ENCODE data around the gene GALNT2. TPM values are rescaled to one million over a fixed set of nuclear protein-coding genes. Genes with fewer than 3 reads are reported as not detected.

The GALNT2 gene
- total and polyA plus RNA-seq, 2 of the 4 experiments (the other 2 are of a cell fraction) = 50.4 to 189 TPM

GRCh38 chr1:230175163-230175747, 108.2 kb downstream of the GALNT2 start:
- Histone ChIP-seq H2AK5ac (ENCODE audit: low read depth, low read length) (no peak overlapping the region), H2AFZ (replicated peaks; ENCODE audit: low read length, poor library complexity) (no peak overlapping the region), H3K27ac (ENCODE audit: insufficient read depth, low read length) (no peak overlapping the region), H3K79me1 (ENCODE audit: low read depth in 1 of 2, low read length in 2 of 2) (peaks cover 48 to 74% of the 10 kb centered on the region in 2 experiments), H3K9me3 (ENCODE audit: control insufficient read depth, insufficient read depth, low read length) (no peaks in the 10 kb centered on the region), H3K56ac (ENCODE audit: extremely low read depth, insufficient read depth, low read length) (no peak overlapping the region), H3K9me1 (ENCODE audit: insufficient read depth, low read length) (peaks cover 22% of the 10 kb centered on the region), H3K4me1 (ENCODE audit: control insufficient read depth, insufficient read depth, low read length) (peaks cover 21% of the 10 kb centered on the region), H3K9ac (ENCODE audit: low read depth, low read length) (no peak overlapping the region), H3K36me3 (ENCODE audit: control insufficient read depth, insufficient read depth, low read length) (peaks cover 7% of the 10 kb centered on the region), H2BK5ac (ENCODE audit: low read depth, low read length, poor library complexity, severe bottlenecking) (no peak overlapping the region), H4K5ac (ENCODE audit: low read depth, low read length) (no peak overlapping the region), H2AK9ac (replicated peaks; ENCODE audit: low read depth, low read length, poor library complexity) (no peak overlapping the region), H3K4me3 (ENCODE audit: insufficient read depth, low read depth, low read length) (no peak overlapping the region), H3K23ac (ENCODE audit: low read depth, low read length) (no peak overlapping the region), H3K4me2 (ENCODE audit: low read depth, low read length) (no peak overlapping the region), H2BK20ac (ENCODE audit: low read depth, low read length) (no peak overlapping the region), H3K4ac (ENCODE audit: low read depth, low read length) (no peak overlapping the region), H4K8ac (ENCODE audit: low read depth in 2 of 2, low read length in 2 of 2) (no peak overlapping the region), H2BK15ac (ENCODE audit: low read depth, low read length) (no peak overlapping the region), H3K14ac (replicated peaks; ENCODE audit: low read depth, low read length) (no peak overlapping the region), H2BK120ac (ENCODE audit: low read depth, low read length) (no peak overlapping the region), H3K18ac (ENCODE audit: low read depth, low read length) (no peak overlapping the region), H4K91ac (ENCODE audit: insufficient read depth, low read depth, low read length) (no peak overlapping the region), H3K27me3 (ENCODE audit: control insufficient read depth, insufficient read depth, low read length) (no peaks in the 10 kb centered on the region), H4K20me1 (ENCODE audit: insufficient read depth, low read length) (peaks cover 56% of the 10 kb centered on the region)
- ChIA-PET POLR2A (ENCODE audit: unreplicated experiment) (no interaction called here), CTCF (no interaction called here)
- in situ Hi-C loops (cut with MboI; ENCODE audit: low sequenced_read_pairs) (no loop called here), intact Hi-C loops (cut with micrococcal nuclease) (no loop called here), dilution Hi-C loops (cut with HindIII; ENCODE audit: low sequenced_read_pairs, unreplicated experiment) (no loop called here)
- TF ChIP-seq ELK1 (IDR thresholded peaks at IDR 0.05; ENCODE audit: borderline replicate concordance, low read depth, low read length) (no peak), CTCF (conservative IDR thresholded peaks at IDR 0.05; ENCODE audit: low read depth, low read length) (no peak), NFE2L2 (IDR thresholded peaks at IDR 0.05; ENCODE audit: low read depth, low read length) (no peak), USF2 (IDR thresholded peaks at IDR 0.05; ENCODE audit: low read depth, low read length) (no peak), FOS (IDR thresholded peaks at IDR 0.05; ENCODE audit: low read depth, low read length) (no peak), RAD21 (IDR thresholded peaks at IDR 0.05; ENCODE audit: low read length) (no peak), BHLHE40 (IDR thresholded peaks at IDR 0.05; ENCODE audit: low read depth, low read length) (no peak), RCOR1 (IDR thresholded peaks at IDR 0.05; ENCODE audit: insufficient replicate concordance, low read length) (no peak), MAZ (IDR thresholded peaks at IDR 0.05; ENCODE audit: borderline replicate concordance, low read depth, low read length) (no peak), MAFK (IDR thresholded peaks at IDR 0.05; ENCODE audit: low read depth, low read length) (no peak), CEBPB (IDR thresholded peaks at IDR 0.05; ENCODE audit: low read depth, low read length) (no peak), MXI1 (IDR thresholded peaks at IDR 0.05; ENCODE audit: borderline replicate concordance, low read depth, low read length) (no peak), SMC3 (IDR thresholded peaks at IDR 0.05; ENCODE audit: low read depth, low read length) (no peak), CHD1 (IDR thresholded peaks at IDR 0.05; ENCODE audit: low read depth, low read length) (no peak), RFX5 (IDR thresholded peaks at IDR 0.05; ENCODE audit: low read depth, low read length) (no peak), POLR2A (IDR thresholded peaks at IDR 0.05; ENCODE audit: low read depth, low read length) (no peak)
- DNase-seq = no peak
- WGBS, 2 experiments (ENCODE audit: extremely low coverage in 2 of 2, insufficient read length in 1 of 2) = 100% methylated on average over 2 of the region's 4 CpGs; no CpG with 5 or more reads in 1 of the 2 experiments
- no peak for ATAC-seq (ENCODE audit: low read depth)
- BruUV-seq (replicated peaks) = no TSS peak

All from IMR-90 (cell line).